ENCODE measurements around the gene CST7. TPM values are rescaled to one million over a fixed set of nuclear protein-coding genes. Genes with fewer than 3 reads are reported as not detected.
A peak's percentile ranks its signal among the peaks of the same experiment; 100 is the strongest.

CST7 gene
- total and polyA plus RNA-seq, 2 experiments from 2014 or later, result not detected

- no peak for DNase-seq (ENCODE audit: low spot score)
- Histone ChIP-seq H4K20me1 (replicated peaks; ENCODE audit: insufficient read depth) (peaks cover 19% of the 10 kb centered on the region), H3K27me3 (ENCODE audit: insufficient read depth) (0 out of 2 replicates have a peak, but pooled peaks cover 2% of the 10 kb centered on the region), H3K9me2 (ENCODE audit: insufficient read depth) (no peaks in the 10 kb centered on the region), H3K36me3 (ENCODE audit: insufficient read depth) (no peaks in the 10 kb centered on the region), H3K27ac (ENCODE audit: low read depth) (no peak overlapping the region), H3K4me3 (peak overlapping the region; percentile 93), H3K4me2 (peak overlapping the region; percentile 96), H2AFZ (peak overlapping the region; percentile 47; the same call in 1 of the 2 replicates), H3K79me2 (replicated peaks; ENCODE audit: insufficient read depth) (peaks cover 37% of the 10 kb centered on the region), H3K4me1 (ENCODE audit: insufficient read depth) (peaks cover 8% of the 10 kb centered on the region; the same call in 1 of the 2 replicates), H3F3A (replicated peaks; ENCODE audit: low read depth) (no peaks in the 10 kb centered on the region)
- ATAC-seq, result no peak
- 0 out of 2 replicates have a peak overlapping the region, but pooled peaks have one; percentile 51 for H3K27ac Mint-ChIP-seq
- H3K9me3 Mint-ChIP-seq, result no peaks in the 10 kb centered on the region; the same call in 2 of the 3 replicates
- no peaks in the 10 kb centered on the region; the same call in 2 of the 3 replicates for H3K36me3 Mint-ChIP-seq (ENCODE audit: low read depth)
- H3K4me3 Mint-ChIP-seq, result peak overlapping the region; percentile 96
- no peak for TF ChIP-seq POLR2AphosphoS5 (IDR thresholded peaks at IDR 0.05; ENCODE audit: low read depth)
- no peak for TF ChIP-seq EZH2phosphoT487 (IDR thresholded peaks at IDR 0.05; ENCODE audit: unreplicated experiment)
- TF ChIP-seq EZH2 (IDR thresholded peaks at IDR 0.05; ENCODE audit: low read depth, unreplicated experiment), result no peak
- TF ChIP-seq ZNF462 (CRISPR knock-in tag; IDR thresholded peaks at IDR 0.05), result no peak
- no peak for TF ChIP-seq NANOG (IDR thresholded peaks at IDR 0.05; ENCODE audit: borderline replicate concordance)
- TF ChIP-seq CTCF (conservative IDR thresholded peaks at IDR 0.05; ENCODE audit: low read depth in 2 of 2), result no peak
- peaks cover 9% of the 10 kb centered on the region for H3K27me3 Mint-ChIP-seq (ENCODE audit: insufficient read depth, low read depth, poor library complexity)
- peaks cover 26% of the 10 kb centered on the region for H3K4me1 Mint-ChIP-seq
Measured at GRCh38 chr20:24993337-24994185, 44.5 kb downstream of the CST7 start.
